ENCODE results near the gene ATG4C.

DNA sequence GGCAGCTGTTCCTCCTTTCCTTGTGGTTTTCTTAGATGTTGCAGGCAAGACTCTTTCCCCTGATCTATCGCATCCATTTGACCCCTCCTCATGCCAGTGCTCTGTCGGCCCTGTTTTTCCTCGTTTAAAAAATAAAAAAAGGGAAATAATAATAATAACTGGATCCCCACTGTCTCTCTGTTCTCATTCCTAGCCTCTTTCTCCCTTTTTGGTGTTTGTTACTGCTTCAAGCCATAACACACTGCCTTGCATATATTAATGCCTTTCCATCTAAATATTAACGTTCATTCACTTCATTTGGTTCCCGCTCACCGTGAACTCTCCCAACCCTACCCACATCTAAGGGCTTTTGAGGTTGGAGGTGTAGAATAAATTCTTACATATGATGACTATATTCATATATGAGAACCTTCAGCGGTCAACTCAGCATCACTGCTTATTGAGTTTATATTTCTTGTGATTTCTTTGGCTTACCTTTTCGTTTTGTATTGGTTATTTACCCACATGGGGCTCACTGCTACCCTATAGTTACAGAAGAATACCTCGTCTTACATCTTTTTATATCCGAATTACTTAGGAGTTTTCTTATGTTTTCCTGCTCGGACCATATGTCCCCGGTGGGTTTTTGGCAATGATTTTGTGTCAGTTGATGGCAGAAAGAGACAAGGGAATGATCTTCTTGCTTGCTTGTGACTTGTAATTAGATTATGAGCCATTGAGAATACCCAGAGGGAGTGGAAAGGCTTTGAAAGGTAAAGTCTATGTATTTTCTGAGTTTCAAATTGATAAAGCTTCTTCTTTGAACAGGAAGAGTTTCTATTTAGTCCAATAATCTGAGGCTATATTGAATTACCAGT is 805 bp downstream of the ATG4C start:
- TF ChIP-seq CTCF (IDR thresholded peaks at IDR 0.05), result no peak
- no peak for TF ChIP-seq POLR2AphosphoS5 (IDR thresholded peaks at IDR 0.05; ENCODE audit: insufficient read depth in 1 of 2, low read depth in 1 of 2)
- no peak for TF ChIP-seq POLR2A (IDR thresholded peaks at IDR 0.05)
